Fibroblast of lung (primary cell): ENCODE measurements around the gene LILRB4.
"Not testable (repeated sequence)": the region's sequence is repeated elsewhere in the genome, so short reads cannot be mapped to it uniquely, and the experiment has no call there.

Experiments used
- CTCF ChIP-seq, 2 donors: IDR thresholded peaks in 1 of 2; conservative IDR thresholded peaks in 1 of 2; 1 replicate in 1 of 2; 2 replicates in 1 of 2; pipeline ENCODE4 v1.5.1; 2011 to 2012; ENCODE audit warnings: low read length in 2 of 2, control low read depth in 1 of 2, inconsistent platforms in 1 of 2, low read depth in 1 of 2, mild to moderate bottlenecking in 1 of 2
- EZH2 ChIP-seq: IDR thresholded peaks from 2 replicates; pipeline ENCODE4 v1.5.1; 2012; ENCODE audit warnings: low read length, control low read depth, mild to moderate bottlenecking; ENCODE audit errors: missing control alignments

DNA sequence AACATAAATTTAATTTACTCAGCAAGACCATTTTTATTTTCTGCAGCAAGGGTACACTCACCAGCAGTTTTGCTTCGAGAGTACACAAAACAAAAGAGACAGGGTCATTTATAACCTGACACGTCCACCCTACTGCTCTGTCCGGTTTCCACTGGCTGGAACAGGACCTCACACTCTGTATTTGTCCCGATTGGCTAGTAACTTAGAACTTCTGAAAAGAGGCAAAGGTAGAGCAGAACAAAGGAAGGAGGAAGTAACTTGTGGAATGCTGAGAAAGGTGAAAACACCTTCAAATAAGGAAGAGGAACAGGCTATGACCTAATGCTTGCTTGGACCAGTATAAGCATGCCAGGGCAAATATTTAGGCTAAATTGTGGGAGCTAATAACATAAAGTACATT lies 34.9 kb upstream of the LILRB4 start:
- not testable (repeated sequence) for TF ChIP-seq CTCF (conservative IDR thresholded peaks at IDR 0.05 in 1 of 2, IDR thresholded peaks at IDR 0.05 in 1 of 2; ENCODE audit: low read depth in 1 of 2, low read length in 2 of 2); EZH2
